CMK (cell line): ENCODE data around the gene TTC23L.

Source experiments
- DNase-seq: peaks from one replicate; pipeline ENCODE4 v3.0.0-alpha.2; 2010; ENCODE audit warnings: low read depth

The TTC23L gene

DNA sequence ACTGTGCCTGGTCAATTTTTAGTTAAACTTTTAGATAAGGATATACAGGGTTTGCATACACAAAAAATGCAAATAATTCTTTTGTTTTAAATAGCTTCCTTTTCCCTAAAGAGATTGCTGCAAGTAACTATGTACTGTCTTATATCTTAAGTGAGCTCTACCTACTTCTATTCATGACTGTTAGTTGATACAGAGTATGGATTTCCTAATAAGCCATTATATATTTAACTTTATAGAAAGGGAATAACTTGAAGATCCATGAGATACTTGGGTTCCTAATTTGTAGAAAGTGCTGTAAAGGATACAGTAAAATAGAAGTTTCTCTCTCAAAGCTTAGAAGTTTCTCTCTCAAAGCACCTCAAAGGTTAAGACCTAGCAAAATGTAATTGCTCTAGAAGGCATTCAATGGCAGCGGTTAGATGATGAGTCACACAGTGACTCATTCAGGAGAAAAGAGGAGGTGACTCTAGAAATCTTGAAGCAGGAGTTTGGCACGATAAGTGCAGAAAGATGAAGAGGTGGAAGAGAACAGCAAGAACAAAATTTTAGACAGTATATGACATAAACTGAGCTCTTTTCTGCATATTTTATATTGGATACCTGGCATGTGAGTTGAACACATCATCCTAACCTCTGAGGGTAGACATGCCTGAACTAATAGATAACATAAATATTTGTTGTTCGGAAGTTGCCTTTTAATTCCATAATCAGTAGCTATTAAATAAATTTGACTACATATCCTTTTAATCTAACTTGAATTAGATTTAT is 84.9 kb downstream of the TTC23L start:
- no peak for DNase-seq

DNA sequence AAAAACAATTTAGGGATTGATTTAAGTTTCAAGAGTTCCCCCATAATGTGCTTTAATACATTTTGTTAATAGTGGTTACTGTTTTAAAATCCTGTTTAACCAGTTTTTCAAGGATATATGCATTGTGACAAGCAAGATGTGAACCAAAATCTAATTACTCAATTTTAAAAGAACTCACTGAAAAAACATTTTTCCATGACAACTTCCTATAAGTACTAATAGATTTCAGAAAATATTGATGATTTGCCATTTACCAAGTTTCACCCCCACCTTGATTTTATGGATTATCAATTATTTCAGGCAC is 85.5 kb downstream of the TTC23L start:
- no peak for DNase-seq

- DNase-seq = no peak
Measured at GRCh38 chr5:34926318-34926888, 87.4 kb downstream of the TTC23L start.

- no peak for DNase-seq
Measured at GRCh38 chr5:34927785-34928184, 88.8 kb downstream of the TTC23L start.

DNA sequence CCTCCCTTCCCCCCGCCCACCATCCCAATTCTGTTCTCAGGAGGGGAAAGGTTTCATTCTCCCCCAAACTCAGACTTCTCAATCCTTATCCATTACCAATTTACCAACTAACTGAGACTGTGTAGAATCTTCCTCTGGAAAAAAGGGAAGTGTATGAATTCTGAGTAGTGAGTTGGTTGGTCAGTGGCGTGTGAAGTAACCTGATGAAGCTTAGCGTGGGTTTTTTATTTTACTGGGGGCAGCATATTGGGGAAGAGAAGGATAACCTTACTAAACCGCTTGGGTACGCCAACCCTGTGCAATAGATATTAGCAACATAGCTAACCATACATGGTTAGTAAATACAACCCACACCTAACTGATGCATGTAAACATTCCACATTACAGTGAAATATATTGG is 89.3 kb downstream of the TTC23L start:
- DNase-seq = no peak

- DNase-seq = peak; percentile 86
Measured at GRCh38 chr5:34929134-34929719, 90.3 kb downstream of the TTC23L start, which contains the start of gene DNAJC21. Gene DNAJC21 (plus strand): TSS chr5:34929559. CDS start chr5:34929820, 261 bp downstream.

- DNase-seq = peak; percentile 62
Measured at GRCh38 chr5:34929720-34930461, 90.9 kb downstream of the TTC23L start.

- no peak for DNase-seq
Measured at GRCh38 chr5:34930462-34930844, 91.5 kb downstream of the TTC23L start.

DNA sequence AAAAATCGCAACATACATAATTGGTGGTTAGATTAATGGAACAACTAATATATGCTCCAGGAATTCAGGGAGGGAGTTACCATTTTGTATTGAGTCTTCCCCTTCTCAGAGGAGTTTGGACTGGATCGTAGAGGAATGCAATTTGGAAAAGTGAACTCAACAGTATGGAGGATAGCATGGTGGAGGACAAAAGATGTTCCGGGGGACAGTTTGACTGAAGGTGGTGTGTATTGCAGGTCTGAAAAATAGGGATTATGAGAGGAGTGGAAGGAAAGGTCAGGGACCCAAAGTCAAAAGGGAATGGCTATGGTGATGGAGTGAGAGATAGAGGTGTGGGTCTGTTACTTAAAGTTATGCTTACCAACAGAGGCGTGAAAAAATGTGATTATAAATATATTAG is 91.9 kb downstream of the TTC23L start:
- DNase-seq = no peak

GRCh38 chr5:34932947-34933346 is 94.0 kb downstream of the TTC23L start:
- no peak for DNase-seq

DNA sequence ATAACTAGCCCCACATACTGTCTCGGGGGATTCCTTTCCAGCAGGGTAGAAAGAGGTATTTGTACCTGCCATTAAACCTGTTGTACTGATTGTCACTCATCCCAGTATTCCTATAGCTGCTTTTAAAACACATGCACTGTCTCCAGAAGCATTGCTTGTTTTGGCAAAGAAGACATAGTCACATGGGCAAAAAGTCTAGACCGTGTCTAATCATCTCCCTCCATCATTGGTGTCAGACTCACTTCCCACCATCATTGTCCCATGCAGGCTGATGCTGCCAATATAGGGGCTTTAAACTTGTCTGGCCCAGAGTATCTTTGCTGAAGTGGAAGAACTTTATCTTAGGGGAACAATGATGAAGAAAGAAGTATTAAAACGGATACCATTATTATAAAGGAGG is 103.0 kb downstream of the TTC23L start:
- no peak for DNase-seq

- no peak for DNase-seq
Measured at GRCh38 chr5:34944044-34944443, 105.1 kb downstream of the TTC23L start.

DNA sequence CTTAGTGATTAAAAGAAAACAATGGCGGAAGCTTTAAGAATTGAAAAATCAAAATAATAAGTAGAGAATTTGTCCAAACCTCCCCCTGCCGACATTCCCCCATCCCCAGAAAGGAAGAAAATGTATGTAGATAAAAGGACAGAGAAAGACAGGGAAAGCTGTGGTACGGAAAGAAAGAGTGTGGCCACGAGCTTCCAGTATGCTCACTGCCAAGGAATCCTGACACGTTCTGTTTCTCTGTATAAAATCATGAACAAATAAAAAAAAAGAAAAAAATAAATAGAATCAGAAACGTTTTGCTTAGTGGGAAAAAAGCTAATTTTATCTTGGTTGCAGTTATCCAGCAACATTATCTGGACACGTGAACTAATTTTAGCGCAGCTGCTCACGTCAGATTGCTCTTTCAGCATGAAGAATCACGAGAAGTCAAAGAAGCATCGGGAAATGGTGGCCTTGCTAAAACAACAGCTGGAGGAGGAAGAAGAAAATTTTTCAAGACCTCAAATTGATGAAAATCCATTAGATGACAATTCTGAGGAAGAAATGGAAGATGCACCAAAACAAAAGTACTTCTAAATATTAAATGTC is 105.6 kb downstream of the TTC23L start:
- DNase-seq = no peak
